KOPT-K1 (cell line): ENCODE results near the gene SPINT4.
"Not testable (repeated sequence)": the region's sequence is repeated elsewhere in the genome, so short reads cannot be mapped to it uniquely, and the experiment has no call there.

Experiments used
- H3K27ac ChIP-seq: fragments of 200-600 bp; sonication (generic); 2 replicates; pipeline ENCODE4 v1.5.1; 2016; ENCODE audit warnings: antibody characterized with exemption, mild to moderate bottlenecking, low read depth, low read length; ENCODE audit not compliant: poor library complexity, severe bottlenecking
- H3K36me3 ChIP-seq: fragments of 200-600 bp; sonication (generic); 2 replicates; pipeline ENCODE4 v1.5.1; 2017; ENCODE audit warnings: antibody characterized with exemption, mild to moderate bottlenecking, low read length, moderate library complexity; ENCODE audit not compliant: insufficient read depth
- H3K9me3 ChIP-seq: fragments of 200-600 bp; sonication (generic); 2 replicates; pipeline ENCODE4 v1.5.1; 2017; ENCODE audit warnings: antibody characterized with exemption, low read length, mild to moderate bottlenecking; ENCODE audit not compliant: insufficient read depth, poor library complexity, severe bottlenecking

SPINT4 gene

DNA sequence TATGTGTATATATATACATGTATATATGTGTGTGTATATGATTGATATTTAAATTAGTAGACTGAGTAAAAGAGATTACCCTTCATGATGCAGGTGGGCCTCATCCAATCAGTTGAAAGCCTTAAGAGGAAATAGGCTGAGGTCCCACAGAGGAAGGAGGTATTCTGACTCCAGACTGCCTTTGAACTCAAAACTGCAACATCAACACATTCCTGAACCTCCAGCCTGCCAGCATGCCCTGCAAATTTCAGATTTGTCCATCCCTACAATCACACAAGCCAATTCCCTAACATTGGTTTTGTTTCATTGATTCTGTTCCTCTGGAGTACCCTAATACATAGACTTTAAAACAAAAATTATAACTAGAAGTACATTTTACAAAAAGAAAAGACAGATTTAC is 22.9 kb downstream of the SPINT4 start:
- H3K9me3 ChIP-seq = no peaks in the 10 kb centered on the region
- no peak overlapping the region for H3K27ac ChIP-seq

DNA sequence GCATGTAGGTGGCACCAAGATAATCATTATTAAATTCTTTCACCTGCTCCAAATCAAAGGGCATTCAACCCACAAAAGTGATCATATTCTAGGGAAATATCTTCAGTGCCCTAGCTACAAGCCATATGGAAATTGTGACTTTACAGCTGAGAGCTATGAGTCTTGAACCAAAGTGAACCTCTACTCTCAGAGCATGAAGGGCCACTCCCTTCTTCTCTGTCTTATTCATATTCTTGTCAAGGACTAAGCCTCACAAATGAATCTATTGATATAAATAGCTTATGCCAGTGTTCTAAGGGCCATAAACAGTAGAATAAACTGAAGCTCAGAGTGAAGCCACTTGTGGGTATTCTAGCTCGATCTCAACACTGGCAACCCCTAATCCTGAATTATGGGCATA is 29.6 kb downstream of the SPINT4 start:
- Histone ChIP-seq H3K9me3 (peaks cover 7% of the 10 kb centered on the region), H3K27ac (no peak overlapping the region), H3K36me3 (no peaks in the 10 kb centered on the region)

More for the DNA sequence above, 22.9 kb downstream of the SPINT4 start:
- H3K36me3 ChIP-seq = no peaks in the 10 kb centered on the region

DNA sequence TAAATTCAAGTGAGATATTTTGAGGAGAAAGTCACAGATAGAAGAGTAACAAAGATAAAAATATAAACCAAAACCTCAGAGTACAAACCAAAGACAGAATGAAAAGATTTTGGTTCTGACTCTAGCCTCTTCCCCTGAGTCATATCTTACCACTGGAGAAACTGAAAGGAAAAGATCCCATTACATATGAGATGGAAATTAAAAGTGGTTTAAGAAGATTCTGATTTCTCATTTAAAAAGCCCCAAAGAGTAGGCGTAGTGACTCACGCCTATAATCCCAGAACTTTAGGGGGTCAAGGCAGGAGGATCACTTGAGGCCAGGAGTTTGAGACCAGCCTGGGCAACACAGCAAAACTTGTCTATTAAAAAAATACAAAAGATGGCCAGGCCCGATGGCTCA is 30.6 kb downstream of the SPINT4 start:
- Histone ChIP-seq H3K27ac (no peak overlapping the region), H3K9me3 (peaks cover 7% of the 10 kb centered on the region), H3K36me3 (no peaks in the 10 kb centered on the region)

DNA sequence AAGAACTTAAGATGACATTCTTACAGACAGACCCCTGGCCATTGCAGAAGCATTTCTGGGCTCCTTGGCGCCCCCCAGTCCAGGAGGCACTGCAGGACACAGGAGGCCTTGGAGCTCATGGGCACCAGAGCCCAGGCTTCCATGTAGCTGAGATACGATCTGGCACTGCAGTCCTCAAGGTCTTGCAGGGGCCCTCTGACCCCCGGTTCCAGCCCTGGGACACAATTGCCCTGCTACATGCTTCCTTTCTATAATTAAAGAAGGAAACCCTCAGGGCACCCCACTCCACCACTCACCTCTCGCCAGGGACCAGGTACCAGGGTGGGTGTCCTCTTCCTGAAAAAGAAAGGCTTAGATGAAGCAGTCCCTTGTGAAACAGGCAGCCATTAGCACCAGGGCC is 35.9 kb downstream of the SPINT4 start:
- H3K27ac ChIP-seq = no peak overlapping the region
- no peaks in the 10 kb centered on the region for H3K36me3 ChIP-seq
- H3K9me3 ChIP-seq = peaks cover 7% of the 10 kb centered on the region

DNA sequence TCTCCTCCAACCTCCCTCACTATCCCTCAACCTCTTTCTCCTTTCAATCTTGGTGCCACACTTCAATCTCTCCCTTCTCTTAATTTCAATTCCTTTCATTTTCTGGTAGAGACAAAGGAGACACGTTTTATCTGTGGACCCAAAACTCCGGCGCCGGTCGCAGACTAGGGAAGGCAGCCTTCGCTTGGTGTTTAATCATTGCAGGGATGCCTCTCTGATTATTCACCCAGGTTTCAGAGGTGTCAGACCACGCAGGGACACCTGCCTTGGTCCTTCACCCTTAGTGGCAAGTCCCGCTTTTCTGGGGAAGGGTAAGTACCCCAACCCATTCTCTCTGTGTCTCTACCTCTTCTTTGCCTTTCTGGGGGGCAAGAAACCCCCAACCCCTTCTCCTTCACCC is 37.8 kb downstream of the SPINT4 start:
- H3K27ac ChIP-seq, H3K9me3 ChIP-seq, H3K36me3 ChIP-seq: not testable (repeated sequence)

DNA sequence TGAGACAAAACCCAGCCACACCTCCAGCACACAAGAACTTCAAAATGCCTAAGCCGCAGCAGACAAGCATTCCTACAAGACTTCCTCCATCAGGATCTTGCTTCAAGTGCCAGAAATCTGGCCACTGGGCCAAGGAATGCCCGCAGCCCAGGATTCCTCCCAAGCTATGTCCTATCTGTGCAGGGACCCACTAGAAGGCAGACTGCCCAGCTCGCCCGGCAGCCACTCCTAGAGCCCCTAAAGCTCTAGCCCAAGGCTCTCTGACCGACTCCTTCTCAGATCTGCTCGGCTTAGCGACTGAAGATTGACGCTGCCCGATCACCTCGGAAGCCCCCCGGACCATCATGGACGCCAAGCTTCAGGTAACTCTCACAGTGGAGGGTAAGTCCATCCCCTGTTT is 39.8 kb downstream of the SPINT4 start:
- H3K9me3 ChIP-seq, H3K27ac ChIP-seq, H3K36me3 ChIP-seq: not testable (repeated sequence)

DNA sequence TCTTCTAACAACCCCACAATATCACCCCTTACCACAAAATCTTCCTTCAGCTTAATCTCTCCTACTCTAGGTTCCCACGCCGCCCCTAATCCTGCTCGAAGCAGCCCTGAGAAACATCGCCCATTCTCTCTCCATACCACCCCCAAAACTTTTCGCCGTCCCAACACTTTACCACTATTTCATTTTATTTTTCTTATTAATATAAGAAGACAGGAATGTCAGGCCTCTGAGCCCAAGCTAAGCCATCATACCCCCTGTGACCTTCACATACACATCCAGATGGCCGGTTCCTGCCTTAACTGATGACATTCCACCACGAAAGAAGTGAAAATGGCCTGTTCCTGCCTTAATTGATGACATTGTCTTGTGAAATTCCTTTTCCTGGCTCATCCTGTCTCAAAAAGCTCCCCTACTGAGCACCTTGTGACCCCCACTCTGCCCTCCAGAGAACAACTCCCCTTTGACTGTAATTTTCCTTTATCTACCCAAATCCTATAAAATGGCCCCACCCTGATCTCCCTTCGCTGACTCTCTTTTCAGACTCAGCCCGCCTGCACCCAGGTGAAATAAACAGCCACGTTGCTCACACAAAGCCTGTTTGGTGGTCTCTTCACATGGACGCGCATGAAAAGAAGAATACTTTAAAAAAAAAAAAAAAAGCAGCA is 42.6 kb downstream of the SPINT4 start:
- not testable (repeated sequence) for H3K36me3 ChIP-seq, H3K27ac ChIP-seq, H3K9me3 ChIP-seq

DNA sequence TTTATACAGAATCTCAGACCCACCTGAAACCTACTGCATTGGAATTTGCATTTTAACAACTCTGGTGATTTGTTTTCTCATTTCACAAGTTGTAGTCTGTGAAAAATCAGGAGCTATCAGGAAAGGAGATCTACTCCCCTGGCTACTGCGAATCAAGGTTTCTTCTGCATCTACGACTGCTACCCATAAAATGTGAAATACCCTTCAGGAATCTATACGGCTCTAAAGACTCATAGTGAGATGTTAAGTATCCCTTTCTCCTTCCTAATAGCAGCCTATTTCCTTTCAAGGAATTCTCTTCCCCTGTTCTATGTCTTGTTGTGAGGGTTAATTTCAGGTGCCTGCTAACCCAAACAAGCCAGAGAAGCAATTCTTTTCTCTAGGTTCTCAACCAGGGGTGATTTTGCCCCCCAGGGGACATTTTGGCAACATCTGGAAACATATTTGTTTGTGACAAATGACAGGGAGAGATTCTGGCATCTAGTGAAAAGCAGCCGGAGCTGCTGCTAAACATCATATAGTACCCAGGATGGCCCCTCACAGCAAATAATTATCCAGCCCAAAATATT is 43.2 kb downstream of the SPINT4 start:
- Histone ChIP-seq H3K27ac (no peak overlapping the region), H3K9me3 (no peaks in the 10 kb centered on the region), H3K36me3 (no peaks in the 10 kb centered on the region)

DNA sequence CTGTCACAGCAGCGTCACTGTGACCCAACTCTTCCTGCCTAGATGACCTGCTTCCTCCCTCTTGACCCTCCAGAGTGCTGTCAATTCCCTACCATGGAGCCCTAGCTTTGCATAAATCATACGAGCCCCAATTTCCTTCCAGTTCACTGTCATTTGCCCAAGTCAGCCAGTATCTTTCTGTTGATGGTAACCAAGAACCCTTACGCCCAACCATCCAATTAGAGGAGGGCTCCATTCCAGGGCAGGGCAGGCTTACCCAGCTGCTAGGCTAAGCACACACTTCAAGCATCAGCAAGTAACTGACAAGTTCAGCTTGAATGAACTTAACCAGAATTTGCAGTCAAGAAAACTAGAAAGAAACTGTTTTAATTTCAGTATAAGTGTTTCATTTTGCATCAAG is 43.8 kb downstream of the SPINT4 start:
- Histone ChIP-seq H3K27ac (no peak overlapping the region), H3K36me3 (no peaks in the 10 kb centered on the region), H3K9me3 (no peaks in the 10 kb centered on the region)

DNA sequence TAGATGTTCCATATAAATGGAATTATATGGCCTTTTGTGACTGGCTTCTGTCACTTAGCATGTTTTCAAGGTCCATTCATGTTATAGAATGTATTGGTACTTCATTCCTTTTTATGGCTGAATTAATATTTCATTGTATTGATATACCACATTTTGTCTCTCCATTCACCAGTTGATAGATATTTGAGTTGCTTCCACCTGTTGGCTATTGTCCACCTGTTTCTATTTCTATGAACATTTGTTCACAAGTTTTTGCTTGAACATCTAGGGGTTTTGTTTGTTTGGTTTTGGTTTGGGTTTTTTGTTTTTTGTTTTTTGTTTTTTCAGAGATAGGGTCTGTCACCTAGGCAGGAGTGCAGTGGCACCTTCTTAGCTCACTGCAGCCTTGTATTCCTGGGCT is 46.3 kb downstream of the SPINT4 start:
- H3K36me3 ChIP-seq = no peaks in the 10 kb centered on the region
- H3K27ac ChIP-seq = no peak overlapping the region
- H3K9me3 ChIP-seq = no peaks in the 10 kb centered on the region

DNA sequence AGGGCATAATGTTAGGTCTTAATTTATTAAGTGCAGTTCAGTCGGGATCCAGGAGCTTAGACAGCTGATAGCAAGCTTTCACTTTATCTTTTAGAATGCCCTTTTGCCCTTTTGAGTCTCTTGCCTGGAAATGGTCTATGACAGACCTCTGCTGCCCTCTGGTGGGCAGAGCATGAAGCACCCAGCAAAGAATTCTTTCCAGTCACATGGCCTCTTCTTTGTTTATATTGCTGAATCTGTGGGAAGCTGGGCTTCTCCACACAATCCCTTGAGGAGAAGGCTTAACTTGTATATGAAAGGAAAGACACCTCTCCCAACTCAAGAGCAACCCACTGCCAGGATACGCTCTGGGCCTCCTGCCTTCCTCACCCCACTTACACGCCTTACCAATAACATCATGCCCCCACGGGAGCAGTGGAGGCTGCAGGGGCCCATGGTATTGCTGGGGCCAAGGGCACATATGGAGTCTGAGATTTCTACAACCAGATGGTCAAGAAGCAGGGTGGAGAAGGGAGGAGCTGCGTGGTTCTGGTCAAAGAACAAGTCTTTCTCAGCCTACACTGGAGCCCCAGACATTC is 49.1 kb downstream of the SPINT4 start:
- Histone ChIP-seq H3K9me3 (no peaks in the 10 kb centered on the region), H3K36me3 (no peaks in the 10 kb centered on the region), H3K27ac (no peak overlapping the region)

DNA sequence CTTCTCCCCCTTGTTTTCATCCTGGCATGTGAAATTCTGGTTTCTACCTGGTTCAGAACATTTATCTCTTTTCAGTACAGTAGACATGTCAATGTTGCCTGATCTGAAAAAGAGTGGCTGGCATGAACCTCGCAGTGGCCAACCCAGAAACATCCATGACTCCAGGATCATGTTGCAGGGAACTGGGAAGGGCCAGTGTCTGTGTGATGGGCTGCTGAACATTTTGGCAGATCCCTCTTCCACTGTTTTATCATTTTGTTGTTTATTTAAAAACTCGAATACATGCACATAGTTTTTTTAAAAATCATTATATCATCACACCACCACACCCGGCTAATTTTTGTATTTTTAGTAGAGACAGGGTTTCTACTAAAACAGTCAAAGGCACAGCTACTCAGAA is 50.5 kb downstream of the SPINT4 start:
- H3K36me3 ChIP-seq = no peaks in the 10 kb centered on the region
- no peak overlapping the region for H3K27ac ChIP-seq
- no peaks in the 10 kb centered on the region for H3K9me3 ChIP-seq

DNA sequence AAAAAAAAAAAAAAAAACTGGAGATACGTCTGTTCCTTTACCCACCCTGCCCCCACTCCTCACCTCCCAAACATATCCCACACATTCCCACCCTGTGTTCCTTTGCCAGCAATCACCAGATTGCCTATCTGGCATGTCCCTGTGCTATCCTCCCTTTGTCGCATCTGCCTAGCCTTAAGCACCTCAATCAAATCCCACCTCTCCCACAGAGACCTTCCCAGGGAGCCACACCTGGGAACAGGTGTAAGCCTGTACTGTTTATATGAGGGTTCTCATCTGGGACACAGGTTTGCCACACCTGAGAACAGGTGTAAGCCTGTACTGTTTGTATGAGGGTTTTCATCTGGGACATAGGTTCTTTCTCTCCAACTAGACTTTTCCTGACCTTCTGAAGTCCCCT is 52.8 kb downstream of the SPINT4 start:
- H3K36me3 ChIP-seq = no peaks in the 10 kb centered on the region
- no peaks in the 10 kb centered on the region for H3K9me3 ChIP-seq
- H3K27ac ChIP-seq = no peak overlapping the region

DNA sequence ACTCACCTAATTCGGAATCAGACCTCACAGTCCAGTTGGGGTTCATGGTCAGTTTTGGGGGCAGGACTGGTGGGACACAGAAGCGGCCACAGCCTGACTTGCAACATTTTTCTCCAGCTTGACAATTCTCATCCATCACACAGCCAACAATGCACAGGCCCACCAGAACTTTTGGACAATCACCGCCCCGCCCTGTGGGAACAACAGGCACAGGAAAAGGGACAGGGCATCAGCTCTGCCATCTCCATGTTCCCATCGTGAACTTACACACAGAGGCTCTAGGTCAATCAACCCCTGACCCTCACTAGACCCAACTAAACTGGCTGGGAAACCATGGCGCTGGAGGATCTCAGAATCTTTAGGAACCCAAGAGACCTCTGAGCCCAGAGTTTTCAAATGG is 53.3 kb downstream of the SPINT4 start:
- Histone ChIP-seq H3K9me3 (no peaks in the 10 kb centered on the region), H3K27ac (no peak overlapping the region), H3K36me3 (no peaks in the 10 kb centered on the region)
